ENCODE results near the gene VPS52. TPM values are rescaled to one million over a fixed set of nuclear protein-coding genes. Genes with fewer than 3 reads are reported as not detected.

VPS52 gene
- total RNA-seq, 1 donor from 2014 or later, result 42.2 TPM

DNA sequence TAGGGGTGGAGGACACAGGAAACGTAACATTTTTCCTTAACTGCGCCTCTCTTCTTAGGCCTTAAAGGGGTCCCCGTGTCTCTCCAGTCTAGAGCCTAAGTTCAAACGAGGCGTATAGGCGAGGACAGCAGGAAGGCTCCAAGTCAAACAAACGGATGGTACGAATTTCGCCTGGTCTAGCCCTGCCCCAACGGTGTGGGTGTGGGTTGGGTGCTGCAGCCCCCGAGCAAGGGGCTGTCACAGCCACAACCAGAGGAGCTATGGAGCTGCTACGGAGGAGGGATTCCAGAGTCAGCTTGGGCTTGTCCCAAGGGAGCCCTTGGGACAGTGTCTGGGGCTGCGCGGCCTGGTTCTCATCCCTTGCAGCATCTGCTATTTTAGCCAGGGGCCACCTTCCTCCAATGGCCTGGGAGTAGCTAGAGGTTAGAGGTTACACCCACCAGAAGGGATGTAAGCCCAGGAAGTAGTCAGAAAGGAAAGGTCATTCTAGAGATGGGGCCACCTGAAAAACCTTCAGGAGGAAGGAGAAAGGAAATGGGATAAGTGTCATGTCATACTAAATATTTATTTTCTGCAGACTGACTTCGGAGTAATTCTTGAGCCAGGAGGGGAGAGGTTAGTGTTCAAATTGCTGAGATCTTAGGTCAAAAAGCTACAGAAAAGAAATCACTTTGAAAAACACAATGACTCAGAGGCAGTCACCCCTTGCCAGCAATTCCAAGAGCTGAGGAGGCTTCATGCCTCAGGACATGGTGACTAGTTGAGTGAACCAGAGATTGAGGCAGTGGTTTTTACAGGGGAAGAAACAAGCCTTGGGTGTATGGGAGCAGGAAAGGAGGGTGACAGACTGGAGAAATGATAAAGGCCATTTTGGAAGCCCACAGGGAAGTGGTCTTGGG, 21.7 kb downstream of the VPS52 start:
- H3K27me3 ChIP-seq, result no peaks in the 10 kb centered on the region
- intact Hi-C loops (cut with DNase I), result loop anchor here (5.0 to 10.0 kb wide), 3 partner anchors 88 to 233 kb away; no protein-coding TSS in a partner anchor
- no peaks in the 10 kb centered on the region for H3K9me3 ChIP-seq
- peaks cover 27% of the 10 kb centered on the region for H3K4me1 ChIP-seq
- no peak for DNase-seq (ENCODE audit: extremely low spot score in 2 of 2)
- H3K36me3 ChIP-seq, result peaks cover 0 to 5% of the 10 kb centered on the region in 2 donors
- peak overlapping the region; percentile 45 to 58 for H3K4me3 ChIP-seq
- H3K27ac ChIP-seq, result peak overlapping the region; percentile 94
- no peak for TF ChIP-seq POLR2AphosphoS5 (IDR thresholded peaks at IDR 0.05; ENCODE audit: insufficient read depth in 1 of 2, low read depth in 1 of 2)
- TF ChIP-seq CTCF (IDR thresholded peaks at IDR 0.05), result no peak
- TF ChIP-seq POLR2A (IDR thresholded peaks at IDR 0.05), result no peak

GRCh38 chr6:33248932-33249731, 22.5 kb downstream of the VPS52 start:
- H3K4me1 ChIP-seq, result peaks cover 27% of the 10 kb centered on the region
- intact Hi-C loops (cut with DNase I), result loop anchor here (5.0 to 10.0 kb wide), 3 partner anchors 87 to 232 kb away; no protein-coding TSS in a partner anchor
- no peaks in the 10 kb centered on the region for H3K9me3 ChIP-seq
- H3K4me3 ChIP-seq, result peak overlapping the region; percentile 45 to 58
- H3K36me3 ChIP-seq, result peaks cover 0 to 5% of the 10 kb centered on the region in 2 donors
- no peaks in the 10 kb centered on the region for H3K27me3 ChIP-seq
- DNase-seq (ENCODE audit: extremely low spot score in 2 of 2), result peak; percentile 99
- peak overlapping the region; percentile 96 for H3K27ac ChIP-seq
- TF ChIP-seq POLR2AphosphoS5 (IDR thresholded peaks at IDR 0.05; ENCODE audit: insufficient read depth in 1 of 2, low read depth in 1 of 2), result peak; percentile 90 to 92
- peak in 2 of 3 experiments; percentile 13 to 24 for TF ChIP-seq CTCF (IDR thresholded peaks at IDR 0.05)
- TF ChIP-seq POLR2A (IDR thresholded peaks at IDR 0.05), result peak in 1 of 2 donors; percentile 71

DNA sequence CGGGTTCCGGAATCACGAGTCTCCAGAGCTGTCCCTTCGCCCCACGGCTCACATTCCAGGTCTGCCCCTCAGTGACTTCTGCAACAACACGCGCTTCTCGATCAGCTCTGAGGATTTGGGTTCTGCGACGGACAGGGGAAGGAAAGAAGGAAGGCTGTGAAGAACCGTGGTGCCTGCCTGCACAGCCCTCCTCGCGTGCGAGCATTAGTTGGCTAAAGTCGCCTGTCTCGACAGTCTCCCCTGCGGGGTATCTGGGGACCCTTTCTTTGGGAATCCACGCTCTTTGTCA, 23.1 kb downstream of the VPS52 start:
- Histone ChIP-seq H3K27ac (peak overlapping the region; percentile 96), H3K4me1 (peaks cover 27% of the 10 kb centered on the region), H3K36me3 (peaks cover 0 to 5% of the 10 kb centered on the region in 2 donors), H3K9me3 (no peaks in the 10 kb centered on the region), H3K27me3 (no peaks in the 10 kb centered on the region), H3K4me3 (peak overlapping the region; percentile 45 to 58)
- DNase-seq (ENCODE audit: extremely low spot score in 2 of 2), result no peak
- TF ChIP-seq POLR2AphosphoS5 (IDR thresholded peaks at IDR 0.05; ENCODE audit: insufficient read depth in 1 of 2, low read depth in 1 of 2), result no peak
- no peak for TF ChIP-seq POLR2A (IDR thresholded peaks at IDR 0.05)
- no peak for TF ChIP-seq CTCF (IDR thresholded peaks at IDR 0.05)
- intact Hi-C loops (cut with DNase I), result loop anchor here (5.0 to 10.0 kb wide), 3 partner anchors 86 to 231 kb away; no protein-coding TSS in a partner anchor

- H3K4me1 ChIP-seq, result peaks cover 27% of the 10 kb centered on the region
- no peaks in the 10 kb centered on the region for H3K27me3 ChIP-seq
- peak overlapping the region; percentile 96 for H3K27ac ChIP-seq
- intact Hi-C loops (cut with DNase I), result loop anchor here (5.0 to 10.0 kb wide), 3 partner anchors 86 to 231 kb away; no protein-coding TSS in a partner anchor
- DNase-seq (ENCODE audit: extremely low spot score in 2 of 2), result peak in 1 of 2 donors; percentile 94
- H3K36me3 ChIP-seq, result peaks cover 0 to 5% of the 10 kb centered on the region in 2 donors
- peak overlapping the region; percentile 45 to 58 for H3K4me3 ChIP-seq
- peak in 1 of 2 donors; percentile 56 for TF ChIP-seq POLR2AphosphoS5 (IDR thresholded peaks at IDR 0.05; ENCODE audit: insufficient read depth in 1 of 2, low read depth in 1 of 2)
- TF ChIP-seq POLR2A (IDR thresholded peaks at IDR 0.05), result no peak
- TF ChIP-seq CTCF (IDR thresholded peaks at IDR 0.05), result peak; percentile 70 to 94 (median 87)
- H3K9me3 ChIP-seq, result no peaks in the 10 kb centered on the region
Measured at GRCh38 chr6:33247977-33248642, 23.6 kb downstream of the VPS52 start.
